CD4-positive, alpha-beta T cell treated with Interleukin-6 for 4 hours (primary cell): ENCODE results near the gene IFNG.

ENCODE experiments used
- DNase-seq: peaks from one replicate; pipeline ENCODE4 v3.0.0-alpha.2; 2020; ENCODE audit warnings: mixed read lengths

The IFNG gene

DNA sequence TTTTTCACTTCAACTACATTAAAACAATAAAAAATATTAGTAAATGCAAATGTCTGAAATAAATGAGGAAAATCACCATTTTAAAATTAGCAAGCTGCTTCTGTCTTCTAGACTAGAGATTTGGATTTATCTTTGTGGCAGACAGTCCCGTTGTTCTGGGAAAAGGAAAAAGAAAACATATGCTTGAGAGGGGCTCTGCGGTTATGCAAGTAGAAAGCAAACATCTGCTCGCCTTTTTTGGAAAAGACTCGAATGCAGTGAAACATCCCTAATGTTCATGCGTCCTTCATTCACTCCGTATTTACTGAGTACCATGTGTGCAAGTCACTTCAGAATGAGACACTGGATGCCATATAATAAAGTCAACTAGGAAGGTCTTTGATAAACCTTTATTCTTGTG is 44.9 kb downstream of the IFNG start:
- no peak for DNase-seq

GRCh38 chr12:68113644-68114043 is 45.9 kb downstream of the IFNG start:
- DNase-seq: peak; percentile 63

GRCh38 chr12:68111995-68112394 is 47.5 kb downstream of the IFNG start:
- DNase-seq: no peak

GRCh38 chr12:68109444-68110217 is 49.9 kb downstream of the IFNG start:
- DNase-seq: no peak

DNA sequence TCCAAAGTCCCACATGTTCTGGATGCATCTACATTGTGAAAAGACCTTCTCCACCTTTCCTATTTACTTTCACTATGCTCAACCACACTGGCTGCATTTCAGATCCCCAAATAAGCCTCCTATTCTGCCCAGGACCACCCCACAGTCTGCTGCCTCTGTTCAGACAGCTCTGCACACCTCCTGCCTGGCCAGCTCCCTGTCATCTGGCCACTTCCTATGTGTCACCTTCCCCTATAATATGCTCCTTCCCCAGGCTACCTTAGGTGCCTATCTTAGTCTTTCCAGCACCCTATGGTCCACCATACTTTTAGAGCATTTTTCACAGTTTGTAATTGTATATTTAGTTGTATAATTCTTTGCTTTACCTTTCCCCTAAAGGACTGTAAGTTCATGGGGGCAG is 50.5 kb downstream of the IFNG start:
- DNase-seq: no peak

- no peak for DNase-seq
Measured at GRCh38 chr12:68106660-68107059, 52.9 kb downstream of the IFNG start.

DNA sequence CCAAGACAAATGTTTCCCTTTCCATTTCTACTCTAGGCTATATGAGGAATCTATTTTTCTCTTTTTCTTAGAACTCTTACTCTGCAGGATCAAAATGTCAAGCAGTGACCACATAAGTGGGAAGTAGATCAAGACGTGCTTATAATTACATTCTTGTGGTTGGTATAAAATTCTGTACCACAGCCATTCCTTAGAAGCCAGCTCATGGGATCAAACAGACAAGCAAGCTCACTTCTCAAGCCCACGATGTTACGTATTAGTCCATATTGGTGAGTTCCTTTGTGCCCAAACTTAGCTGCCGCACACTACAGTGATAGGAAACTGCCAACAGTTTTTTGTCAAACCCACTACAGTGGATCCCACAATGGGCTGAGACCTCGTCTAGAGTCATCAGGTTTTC is 53.4 kb downstream of the IFNG start:
- no peak for DNase-seq
